Measurements from ENCODE around the gene CSF1R.
"Not testable (repeated sequence)": the region's sequence is repeated elsewhere in the genome, so short reads cannot be mapped to it uniquely, and the experiment has no call there.

Gene CSF1R

DNA sequence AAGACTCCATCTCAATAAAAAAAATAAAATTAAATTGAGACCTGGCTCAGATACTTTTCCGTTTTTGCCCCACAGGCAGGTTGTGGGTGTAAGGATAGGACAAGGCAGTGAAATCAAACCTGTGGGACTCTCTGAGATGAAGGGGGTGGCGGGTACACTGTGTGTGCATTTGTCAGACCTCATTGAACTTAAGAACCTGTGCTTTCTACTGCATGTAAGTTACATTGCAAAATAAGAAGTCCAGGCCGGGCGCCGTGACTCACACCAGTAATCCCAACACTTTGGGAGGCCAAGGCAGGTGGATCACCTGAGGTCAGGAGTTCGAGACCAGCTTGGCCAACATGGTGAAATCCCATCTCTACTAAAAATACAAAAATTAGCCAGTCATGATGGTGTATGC, 1.6 kb downstream of the CSF1R start:
- ATAC-seq, H3K27ac Mint-ChIP-seq, DNase-seq, H3K4me3 Mint-ChIP-seq, H3K9me3 Mint-ChIP-seq: not testable (repeated sequence)
- peaks cover 26% of the 10 kb centered on the region for H3K4me1 Mint-ChIP-seq
- peaks cover 63% of the 10 kb centered on the region for H3K27me3 Mint-ChIP-seq

GRCh38 chr5:150082889-150083288, 3.5 kb downstream of the CSF1R start:
- Mint-ChIP-seq H3K27ac (no peak overlapping the region), H3K4me1 (peaks cover 26% of the 10 kb centered on the region), H3K27me3 (peaks cover 46% of the 10 kb centered on the region), H3K4me3 (no peak overlapping the region), H3K9me3 (no peaks in the 10 kb centered on the region)
- ATAC-seq (no peak), DNase-seq (no peak)

- Mint-ChIP-seq H3K27ac (no peak overlapping the region), H3K4me3 (peak overlapping the region in 1 of 2 donors; percentile 50), H3K9me3 (no peaks in the 10 kb centered on the region), H3K27me3 (peaks cover 41% of the 10 kb centered on the region), H3K4me1 (peaks cover 26% of the 10 kb centered on the region)
- ATAC-seq (peak; percentile 33), DNase-seq (no peak)
Measured at GRCh38 chr5:150082374-150082773, 4.0 kb downstream of the CSF1R start.

DNA sequence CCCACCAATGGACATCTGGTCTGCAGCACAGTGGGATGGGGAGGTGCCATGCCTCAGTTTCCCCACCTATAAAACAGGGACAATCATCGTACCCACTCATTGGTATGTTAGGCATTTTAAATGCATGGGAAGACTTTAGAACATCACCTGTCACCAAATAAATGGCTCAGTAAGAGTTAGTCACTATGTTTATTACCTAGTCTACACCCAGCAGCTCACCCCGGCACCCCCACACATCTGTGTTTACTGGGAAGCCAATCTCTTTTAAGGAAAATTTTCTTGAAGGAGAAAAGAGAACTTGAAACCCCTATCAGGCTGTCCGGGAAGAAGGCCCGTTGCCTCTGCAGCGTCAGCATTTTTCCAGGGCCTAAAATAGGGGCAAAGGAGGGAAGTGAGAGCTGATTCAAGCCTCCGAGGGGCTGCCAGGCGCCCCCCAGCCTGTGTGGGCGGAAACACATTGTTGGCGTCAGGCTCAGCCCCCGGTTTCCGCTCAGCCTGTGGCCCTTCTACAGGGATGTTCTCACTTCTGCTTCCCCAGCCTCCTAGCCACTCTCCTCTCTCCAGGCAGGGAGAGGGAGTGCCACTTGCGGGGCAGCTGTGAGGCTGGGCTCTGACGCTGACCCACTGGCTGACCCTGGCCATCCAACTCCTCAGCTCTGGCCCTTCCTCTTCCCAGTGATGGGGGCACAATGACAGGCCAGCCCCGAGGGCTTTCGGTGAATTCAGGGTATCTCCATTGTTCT, 4.6 kb downstream of the CSF1R start:
- H3K9me3 Mint-ChIP-seq = no peaks in the 10 kb centered on the region
- ATAC-seq (peak; percentile 40), DNase-seq (no peak)
- peak overlapping the region in 1 of 2 donors; percentile 50 for H3K4me3 Mint-ChIP-seq
- no peak overlapping the region for H3K27ac Mint-ChIP-seq
- H3K4me1 Mint-ChIP-seq = peaks cover 26% of the 10 kb centered on the region
- H3K27me3 Mint-ChIP-seq = peaks cover 38% of the 10 kb centered on the region

- Mint-ChIP-seq H3K9me3 (no peaks in the 10 kb centered on the region), H3K27me3 (peaks cover 33% of the 10 kb centered on the region), H3K27ac (no peak overlapping the region), H3K4me1 (peaks cover 26% of the 10 kb centered on the region), H3K4me3 (no peak overlapping the region)
- no peak for ATAC-seq
- no peak for DNase-seq
Measured at GRCh38 chr5:150080696-150081435, 5.5 kb downstream of the CSF1R start.

DNA sequence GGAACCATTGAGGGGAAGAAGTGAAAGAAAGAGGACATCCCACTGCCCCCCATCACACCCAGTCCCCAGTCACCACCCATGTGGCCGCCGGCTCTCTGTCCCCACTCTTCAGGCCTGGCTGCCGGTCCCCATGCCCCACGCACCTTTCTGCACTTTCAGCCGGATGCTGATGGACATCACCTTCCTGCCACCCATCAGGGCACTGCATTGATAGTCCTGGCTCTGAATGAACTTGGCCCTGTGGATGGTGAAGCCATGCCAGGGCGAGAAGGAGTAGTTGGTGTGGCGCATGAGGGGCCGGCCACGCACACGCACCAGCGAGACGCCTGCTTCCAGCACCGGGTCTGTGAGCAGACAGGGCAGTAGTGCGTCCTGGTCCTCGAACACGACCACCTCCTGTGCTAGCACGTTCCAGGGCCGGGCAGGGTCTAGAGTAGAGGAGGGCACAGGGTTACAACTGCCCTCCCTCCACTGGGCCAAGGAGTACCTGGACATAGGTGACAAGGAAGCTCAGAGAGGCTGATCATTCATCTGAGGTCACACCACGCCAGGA, 6.4 kb downstream of the CSF1R start:
- Mint-ChIP-seq H3K4me3 (no peak overlapping the region), H3K27ac (no peak overlapping the region), H3K27me3 (peaks cover 24% of the 10 kb centered on the region), H3K9me3 (no peaks in the 10 kb centered on the region), H3K4me1 (peaks cover 26% of the 10 kb centered on the region)
- DNase-seq = no peak
- ATAC-seq = no peak

DNA sequence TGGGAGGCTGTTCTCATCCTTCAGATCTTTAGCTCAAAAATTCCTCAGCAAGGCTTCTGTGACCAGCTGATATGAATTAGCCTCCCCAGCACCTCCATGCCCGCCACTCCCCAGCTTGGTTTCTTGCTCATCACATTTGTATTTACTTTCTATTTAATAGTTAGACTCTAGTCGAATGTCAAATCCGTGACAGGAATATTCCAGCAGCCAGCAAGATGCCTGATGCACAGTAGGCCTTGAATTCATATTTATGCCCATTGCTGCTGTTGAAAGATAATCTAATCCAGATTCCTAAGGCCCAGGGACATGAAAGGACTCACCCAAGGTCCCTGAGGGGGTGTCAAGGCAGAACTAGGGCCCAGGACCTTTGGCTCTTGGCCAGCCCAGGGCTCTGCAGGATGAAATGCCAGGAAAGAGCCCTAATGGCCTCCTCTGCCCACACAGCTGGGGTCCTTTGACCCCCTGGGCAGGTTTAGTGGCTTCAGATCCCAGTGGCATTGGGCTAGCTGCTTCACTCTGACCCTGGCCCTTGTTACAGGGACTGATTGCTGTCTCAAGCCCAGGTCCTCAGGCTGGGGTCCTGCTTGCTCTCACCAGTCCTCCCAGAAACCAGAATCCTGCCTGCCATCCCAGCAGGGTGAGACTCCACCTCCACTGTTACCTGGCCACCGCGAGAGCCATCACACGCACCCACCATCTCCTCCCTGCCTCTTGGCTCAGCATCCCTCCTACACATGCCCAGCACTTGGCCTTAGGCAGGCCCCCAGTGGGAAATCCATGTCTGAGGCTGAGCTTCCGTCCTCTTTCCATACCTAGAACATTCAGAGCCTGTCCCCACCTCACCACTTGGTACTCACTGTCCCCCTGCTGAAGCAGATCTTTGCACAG, 7.3 kb downstream of the CSF1R start:
- DNase-seq = no peak
- no peak overlapping the region for H3K4me3 Mint-ChIP-seq

DNA sequence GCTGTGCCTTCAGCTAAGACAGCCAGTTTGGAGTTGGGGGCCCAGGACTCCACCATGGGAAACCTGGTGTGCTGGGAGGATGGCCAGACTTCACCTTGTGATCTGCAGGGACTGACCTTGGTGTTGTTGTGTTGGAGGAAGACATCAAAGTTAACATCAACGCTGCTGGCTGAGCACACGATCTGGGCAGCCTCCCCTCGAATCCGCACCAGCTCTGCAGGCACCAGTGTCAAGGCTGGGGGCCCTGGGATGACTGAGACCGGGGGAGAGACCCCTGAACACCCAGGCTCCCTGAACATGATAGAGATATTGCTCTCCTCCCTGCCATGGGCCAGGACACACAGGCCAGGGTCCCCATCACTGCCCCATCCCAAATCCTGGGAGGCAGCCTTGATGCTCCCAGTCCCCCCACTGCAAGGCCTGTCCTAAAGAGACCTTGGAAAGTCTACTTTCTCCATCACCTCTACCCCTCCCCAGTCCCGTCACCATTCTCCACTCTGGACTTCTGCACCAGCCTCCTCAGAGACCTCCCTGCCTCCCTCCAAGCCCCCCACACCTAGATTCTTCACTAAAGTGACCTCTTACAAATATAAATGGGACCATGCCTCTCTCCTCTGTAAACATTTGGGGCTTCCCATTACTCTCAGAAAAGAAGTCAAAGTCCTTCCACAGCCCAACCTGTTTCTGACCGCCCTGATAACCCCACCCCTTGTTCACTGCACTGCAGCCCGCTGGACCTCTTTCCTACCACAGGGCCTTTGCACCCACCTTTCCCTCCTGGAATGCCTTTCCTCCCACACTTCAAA, 8.2 kb downstream of the CSF1R start:
- DNase-seq (no peak), ATAC-seq (no peak)
- Mint-ChIP-seq H3K27ac (no peak overlapping the region), H3K4me3 (no peak overlapping the region), H3K4me1 (peaks cover 22% of the 10 kb centered on the region), H3K27me3 (peaks cover 14% of the 10 kb centered on the region), H3K9me3 (no peaks in the 10 kb centered on the region)

More for the DNA sequence above, 7.3 kb downstream of the CSF1R start:
- Mint-ChIP-seq H3K4me1 (peaks cover 26% of the 10 kb centered on the region), H3K27ac (peak overlapping the region in 1 of 2 donors; percentile 38), H3K9me3 (no peaks in the 10 kb centered on the region), H3K27me3 (peaks cover 22% of the 10 kb centered on the region)
- no peak for ATAC-seq

- Mint-ChIP-seq H3K4me3 (no peak overlapping the region), H3K27ac (no peak overlapping the region), H3K9me3 (no peaks in the 10 kb centered on the region), H3K27me3 (peaks cover 3% of the 10 kb centered on the region), H3K4me1 (peaks cover 10% of the 10 kb centered on the region)
- DNase-seq (no peak), ATAC-seq (no peak)
Measured at GRCh38 chr5:150077060-150077459, 9.3 kb downstream of the CSF1R start.

DNA sequence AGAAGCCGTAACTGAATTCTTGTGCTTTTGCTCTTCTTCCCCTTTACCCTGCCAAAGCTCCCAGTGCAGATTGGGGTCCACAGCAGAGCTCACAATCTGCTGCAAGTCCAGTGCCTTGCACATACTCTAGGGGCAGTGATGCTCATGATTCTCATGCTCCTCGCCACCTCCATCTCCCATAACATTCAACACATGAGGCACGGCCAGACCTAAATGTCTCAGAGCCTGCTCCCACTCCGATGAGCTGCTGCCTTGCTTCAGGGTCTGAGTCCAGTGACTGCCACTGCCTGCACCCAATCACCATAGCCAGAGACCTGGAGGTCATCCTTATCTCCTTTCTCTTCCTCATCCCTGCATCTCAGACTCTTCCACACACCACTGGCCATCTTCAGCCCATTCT, 10.5 kb downstream of the CSF1R start:
- ATAC-seq (no peak), DNase-seq (no peak)
- H3K27ac Mint-ChIP-seq = no peak overlapping the region
- no peak overlapping the region for H3K4me3 Mint-ChIP-seq
- no peaks in the 10 kb centered on the region for H3K9me3 Mint-ChIP-seq
- H3K4me1 Mint-ChIP-seq = no peaks in the 10 kb centered on the region
- H3K27me3 Mint-ChIP-seq = no peaks in the 10 kb centered on the region

- DNase-seq (no peak), ATAC-seq (no peak)
- Mint-ChIP-seq H3K27ac (no peak overlapping the region), H3K9me3 (no peaks in the 10 kb centered on the region), H3K4me1 (no peaks in the 10 kb centered on the region), H3K4me3 (no peak overlapping the region), H3K27me3 (no peaks in the 10 kb centered on the region)
Measured at GRCh38 chr5:150075233-150075632, 11.1 kb downstream of the CSF1R start.

- H3K4me1 Mint-ChIP-seq = no peaks in the 10 kb centered on the region
- H3K27me3 Mint-ChIP-seq = no peaks in the 10 kb centered on the region
- DNase-seq (no peak), ATAC-seq (no peak)
- H3K4me3 Mint-ChIP-seq = no peak overlapping the region
- H3K27ac Mint-ChIP-seq = no peak overlapping the region
- H3K9me3 Mint-ChIP-seq = no peaks in the 10 kb centered on the region
Measured at GRCh38 chr5:150073677-150074076, 12.7 kb downstream of the CSF1R start.

DNA sequence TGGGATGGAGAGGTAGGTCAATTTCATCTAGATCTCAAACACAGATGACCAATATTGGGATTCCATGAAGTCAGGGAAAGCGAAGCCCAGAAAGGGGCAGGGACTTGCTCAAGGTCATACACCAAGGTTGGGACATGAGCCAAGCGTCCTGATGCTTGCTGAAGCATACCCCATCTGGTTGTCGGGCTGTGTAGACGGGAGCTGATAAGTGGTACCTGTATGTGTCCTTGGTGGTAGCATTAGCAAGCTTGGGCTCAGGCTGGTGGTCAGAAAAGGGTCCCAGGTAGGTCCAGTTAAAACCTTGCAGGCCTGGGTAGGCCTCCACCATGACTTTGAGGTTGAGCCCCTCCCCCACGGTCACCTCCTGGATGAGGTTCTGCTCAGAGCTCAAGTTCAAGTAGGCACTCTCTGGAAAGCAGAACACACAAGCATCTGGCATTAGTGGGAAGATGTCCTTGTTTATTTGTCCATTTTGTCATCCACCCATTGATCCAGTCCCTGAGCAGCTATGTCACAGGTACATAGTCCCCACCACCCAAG, 13.2 kb downstream of the CSF1R start:
- H3K4me3 Mint-ChIP-seq = no peak overlapping the region
- H3K9me3 Mint-ChIP-seq = no peaks in the 10 kb centered on the region
- no peaks in the 10 kb centered on the region for H3K4me1 Mint-ChIP-seq
- no peak overlapping the region for H3K27ac Mint-ChIP-seq
- ATAC-seq = no peak
- no peak for DNase-seq
- no peaks in the 10 kb centered on the region for H3K27me3 Mint-ChIP-seq

DNA sequence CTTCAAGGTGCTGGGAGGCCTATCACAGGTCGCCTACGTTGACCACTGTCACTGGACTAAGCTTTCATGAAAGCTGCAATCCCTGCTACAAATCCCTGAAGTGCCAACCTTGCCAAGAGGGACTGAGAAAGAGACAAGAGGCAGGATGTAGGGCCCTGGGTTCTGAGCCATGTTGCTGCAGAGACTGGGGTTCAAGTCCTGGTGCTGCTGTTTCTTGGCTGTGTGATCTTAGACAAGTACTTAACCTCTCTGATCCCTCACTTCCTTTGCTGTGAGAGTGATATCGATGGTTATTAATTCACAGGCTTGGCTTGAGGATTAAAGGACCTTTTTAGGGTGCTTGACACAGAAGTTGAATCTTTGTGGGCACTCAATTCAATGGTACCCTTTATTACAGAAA, 15.5 kb downstream of the CSF1R start:
- no peak overlapping the region for H3K4me3 Mint-ChIP-seq
- no peak for ATAC-seq
- H3K27ac Mint-ChIP-seq = no peak overlapping the region
- no peak for DNase-seq
- H3K4me1 Mint-ChIP-seq = peaks cover 15% of the 10 kb centered on the region
- H3K9me3 Mint-ChIP-seq = no peaks in the 10 kb centered on the region
- H3K27me3 Mint-ChIP-seq = no peaks in the 10 kb centered on the region
